GM19099 (cell line): ENCODE measurements around the gene CLCA4.

Experiments
- POLR2A ChIP-seq: IDR thresholded peaks from 3 replicates; pipeline ENCODE4 v1.6.1; 2011; ENCODE audit warnings: low read depth; ENCODE audit not compliant: insufficient read length; ENCODE audit errors: extremely low read depth

Gene CLCA4

GRCh38 chr1:86573763-86574484, 27.0 kb downstream of the CLCA4 start:
- TF ChIP-seq POLR2A: no peak

- TF ChIP-seq POLR2A: no peak
Observed at GRCh38 chr1:86581231-86581630, 34.4 kb downstream of the CLCA4 start.

GRCh38 chr1:86582161-86582560, 35.3 kb downstream of the CLCA4 start:
- no peak for TF ChIP-seq POLR2A

GRCh38 chr1:86583032-86583431, 36.2 kb downstream of the CLCA4 start:
- TF ChIP-seq POLR2A: no peak

GRCh38 chr1:86583593-86583992, 36.7 kb downstream of the CLCA4 start:
- TF ChIP-seq POLR2A: no peak

- no peak for TF ChIP-seq POLR2A
Observed at GRCh38 chr1:86594284-86594770, 47.4 kb downstream of the CLCA4 start.

- no peak for TF ChIP-seq POLR2A
Observed at GRCh38 chr1:86596224-86596623, 49.3 kb downstream of the CLCA4 start.

GRCh38 chr1:86596741-86597290, 49.9 kb downstream of the CLCA4 start:
- TF ChIP-seq POLR2A: no peak

GRCh38 chr1:86616433-86616832, 69.6 kb downstream of the CLCA4 start:
- TF ChIP-seq POLR2A: no peak

GRCh38 chr1:86616871-86617270, 70.0 kb downstream of the CLCA4 start:
- TF ChIP-seq POLR2A: no peak

GRCh38 chr1:86618358-86618757, 71.5 kb downstream of the CLCA4 start:
- no peak for TF ChIP-seq POLR2A

GRCh38 chr1:86619313-86619712, 72.4 kb downstream of the CLCA4 start:
- TF ChIP-seq POLR2A: no peak

GRCh38 chr1:86621286-86621685, 74.4 kb downstream of the CLCA4 start:
- no peak for TF ChIP-seq POLR2A
